GM12891 (cell line): ENCODE measurements around the gene PDZRN4.

Experiments
- DNase-seq: peaks from one replicate; pipeline ENCODE4 v3.0.0; 2011; ENCODE audit warnings: low spot score; ENCODE audit not compliant: insufficient read length
- FAIRE-seq: peaks from 2 replicates; lab custom pipeline; 2011; peaks lifted over from hg19 to GRCh38; lab: Jason Lieb, UNC
- PAX5 ChIP-seq: IDR thresholded peaks from 2 replicates; pipeline ENCODE4 v1.6.1; 2011; ENCODE audit warnings: low read length, moderate library complexity, mild to moderate bottlenecking; ENCODE audit not compliant: insufficient read depth, severe bottlenecking
- POLR2A ChIP-seq: IDR thresholded peaks from 2 replicates; pipeline ENCODE4 v1.6.1; 2011; ENCODE audit warnings: low read depth, low read length, control low read depth
- POLR2AphosphoS5 ChIP-seq: IDR thresholded peaks from 2 replicates; pipeline ENCODE4 v1.6.1; 2011; ENCODE audit warnings: low read depth, low read length, control low read depth
- POU2F2 ChIP-seq: IDR thresholded peaks from 2 replicates; pipeline ENCODE4 v1.6.1; 2011; ENCODE audit warnings: low read depth, mild to moderate bottlenecking, control low read depth, low read length, moderate library complexity
- SPI1 ChIP-seq: IDR thresholded peaks from 2 replicates; pipeline ENCODE4 v1.6.1; 2011; ENCODE audit warnings: low read depth, low read length, control low read depth
- TAF1 ChIP-seq: IDR thresholded peaks from 2 replicates; pipeline ENCODE4 v1.6.1; 2011; ENCODE audit warnings: low read depth, low read length, control low read depth

The PDZRN4 gene

GRCh38 chr12:41466300-41466699 lies 278.2 kb downstream of the PDZRN4 start:
- FAIRE-seq: no peak
- no peak for DNase-seq
- TF ChIP-seq POLR2AphosphoS5 (no peak), POLR2A (no peak), TAF1 (no peak), PAX5 (no peak), POU2F2 (no peak), SPI1 (no peak)

GRCh38 chr12:41466802-41467201 lies 278.7 kb downstream of the PDZRN4 start:
- TF ChIP-seq SPI1 (no peak), POLR2A (no peak), POU2F2 (no peak), PAX5 (no peak), POLR2AphosphoS5 (no peak), TAF1 (no peak)
- DNase-seq (no peak), FAIRE-seq (no peak)

GRCh38 chr12:41467591-41468325 lies 279.6 kb downstream of the PDZRN4 start:
- no peak for DNase-seq
- FAIRE-seq: no peak
- TF ChIP-seq POLR2AphosphoS5 (no peak), PAX5 (no peak), SPI1 (no peak), POLR2A (no peak), TAF1 (no peak), POU2F2 (no peak)

GRCh38 chr12:41468341-41468740 lies 280.2 kb downstream of the PDZRN4 start:
- DNase-seq: no peak
- no peak for FAIRE-seq

GRCh38 chr12:41468756-41469155 lies 280.6 kb downstream of the PDZRN4 start:
- DNase-seq (no peak), FAIRE-seq (no peak)
- TF ChIP-seq POU2F2: no peak
- no peak for TF ChIP-seq POLR2AphosphoS5
- no peak for TF ChIP-seq SPI1
- no peak for TF ChIP-seq TAF1
- TF ChIP-seq POLR2A: no peak
- TF ChIP-seq PAX5: no peak

More at GRCh38 chr12:41468341-41468740, 280.2 kb downstream of the PDZRN4 start:
- TF ChIP-seq POU2F2: no peak
- TF ChIP-seq TAF1: no peak
- TF ChIP-seq SPI1: no peak
- no peak for TF ChIP-seq POLR2A
- TF ChIP-seq POLR2AphosphoS5: no peak
- no peak for TF ChIP-seq PAX5

- DNase-seq (no peak), FAIRE-seq (no peak)
- TF ChIP-seq SPI1: no peak
These were observed 285.3 kb downstream of the PDZRN4 start for GRCh38 chr12:41473441-41473840.

GRCh38 chr12:41474001-41474400 lies 285.9 kb downstream of the PDZRN4 start:
- TF ChIP-seq POU2F2: no peak
- TF ChIP-seq POLR2AphosphoS5: no peak
- TF ChIP-seq POLR2A: no peak
- no peak for TF ChIP-seq PAX5
- TF ChIP-seq SPI1: no peak
- TF ChIP-seq TAF1: no peak
- FAIRE-seq: no peak
- DNase-seq: no peak

GRCh38 chr12:41476499-41477439 lies 288.6 kb downstream of the PDZRN4 start:
- TF ChIP-seq SPI1 (no peak), TAF1 (no peak), POU2F2 (no peak), POLR2AphosphoS5 (no peak), PAX5 (no peak), POLR2A (no peak)
- FAIRE-seq: no peak
- no peak for DNase-seq

- no peak for FAIRE-seq
- TF ChIP-seq POU2F2 (no peak), PAX5 (no peak), TAF1 (no peak), POLR2A (no peak), SPI1 (no peak), POLR2AphosphoS5 (no peak)
- no peak for DNase-seq
These were observed 291.3 kb downstream of the PDZRN4 start for GRCh38 chr12:41479426-41479825.
